ENCODE results near the gene PDGFC. TPM values are rescaled to one million over a fixed set of nuclear protein-coding genes. Genes with fewer than 3 reads are reported as not detected.

PDGFC gene
- polyA plus RNA-seq, 3 donors: 2.5 to 5.0 (median 4.9) TPM

DNA sequence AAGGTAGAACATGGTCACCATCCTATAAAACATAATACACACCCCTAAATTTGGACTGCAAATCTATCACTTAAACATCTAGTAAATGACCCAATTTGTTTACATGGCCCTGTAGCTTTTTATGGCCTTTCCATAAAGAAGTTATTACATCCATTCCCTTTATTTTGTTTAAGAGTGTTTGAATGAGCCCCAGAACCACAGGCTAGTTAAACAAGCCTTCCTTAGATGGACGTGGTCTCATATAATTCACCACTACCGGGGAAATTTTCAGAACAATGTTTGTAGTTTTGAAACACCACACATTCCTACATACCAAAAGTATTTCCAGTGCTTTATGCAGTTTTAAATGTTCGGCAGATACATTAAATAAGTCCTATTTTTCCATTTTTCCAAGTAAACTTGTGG, 12.3 kb downstream of the PDGFC start:
- Histone ChIP-seq H3K9ac (ENCODE audit: insufficient read depth, low read length, poor library complexity, severe bottlenecking) (no peak overlapping the region), H3K4me3 (replicated peaks in 1 of 3; ENCODE audit: low read depth in 2 of 3, low read length in 3 of 3) (no peak overlapping the region), H3K27me3 (ENCODE audit: control insufficient read depth in 2 of 2, insufficient read depth in 2 of 2, low read length in 2 of 2) (no peaks in the 10 kb centered on the region), H3K27ac (ENCODE audit: low read depth in 1 of 2, low read length in 2 of 2) (no peak overlapping the region), H3K79me2 (ENCODE audit: insufficient read depth, low read length) (peaks cover 3% of the 10 kb centered on the region), H2AFZ (ENCODE audit: insufficient read depth, low read depth, low read length, poor library complexity, severe bottlenecking) (no peak overlapping the region), H3K4me2 (replicated peaks; ENCODE audit: extremely low read depth, low read length, poor library complexity, severe bottlenecking) (no peak overlapping the region), H3K36me3 (replicated peaks in 1 of 2; ENCODE audit: control insufficient read depth in 1 of 2, insufficient read depth in 2 of 2, low read length in 2 of 2) (no peaks in the 10 kb centered on the region), H3K4me1 (ENCODE audit: control insufficient read depth in 1 of 2, insufficient read depth in 2 of 2, low read length in 2 of 2) (peaks cover 33% of the 10 kb centered on the region in 2 donors), H3K9me3 (replicated peaks in 1 of 2; ENCODE audit: control insufficient read depth in 1 of 2, insufficient read depth in 1 of 2, low read length in 2 of 2) (no peaks in the 10 kb centered on the region), H4K20me1 (ENCODE audit: insufficient read depth, low read length) (no peaks in the 10 kb centered on the region)
- peaks cover 47% of the 10 kb centered on the region for H3K4me1 Mint-ChIP-seq
- WGBS (ENCODE audit: insufficient coverage): 100% methylated on average over 1 of the region's 3 CpGs
- H3K4me3 Mint-ChIP-seq: no peak overlapping the region
- H3K36me3 Mint-ChIP-seq: peaks cover 3 to 7% of the 10 kb centered on the region in 2 donors
- intact Hi-C loops (cut with micrococcal nuclease): loop anchor here in 1 of 2 donors (5.0 kb wide), 1 partner anchor 627 kb away; no protein-coding TSS in a partner anchor
- no peak for DNase-seq
- no peak overlapping the region for H3K27ac Mint-ChIP-seq
- peaks cover 0 to 3% (median 0%) of the 10 kb centered on the region in 7 donors for H3K9me3 Mint-ChIP-seq
- no peak for TF ChIP-seq CTCF (IDR thresholded peaks at IDR 0.05)
- H3K27me3 Mint-ChIP-seq (ENCODE audit: low read depth in 3 of 3): no peaks in the 10 kb centered on the region

GRCh38 chr4:156958276-156959074, 13.1 kb downstream of the PDGFC start:
- Histone ChIP-seq H3K4me2 (replicated peaks; ENCODE audit: extremely low read depth, low read length, poor library complexity, severe bottlenecking) (no peak overlapping the region), H3K9me3 (replicated peaks in 1 of 2; ENCODE audit: control insufficient read depth in 1 of 2, insufficient read depth in 1 of 2, low read length in 2 of 2) (no peaks in the 10 kb centered on the region), H3K79me2 (ENCODE audit: insufficient read depth, low read length) (peaks cover 3% of the 10 kb centered on the region), H3K4me1 (ENCODE audit: control insufficient read depth in 1 of 2, insufficient read depth in 2 of 2, low read length in 2 of 2) (peaks cover 36 to 38% of the 10 kb centered on the region in 2 donors), H3K9ac (ENCODE audit: insufficient read depth, low read length, poor library complexity, severe bottlenecking) (no peak overlapping the region), H3K27ac (ENCODE audit: low read depth in 1 of 2, low read length in 2 of 2) (peak overlapping the region in 1 of 2 donors; percentile 47), H3K4me3 (replicated peaks in 1 of 3; ENCODE audit: low read depth in 2 of 3, low read length in 3 of 3) (no peak overlapping the region), H4K20me1 (ENCODE audit: insufficient read depth, low read length) (no peaks in the 10 kb centered on the region), H2AFZ (ENCODE audit: insufficient read depth, low read depth, low read length, poor library complexity, severe bottlenecking) (peak overlapping the region; percentile 9), H3K27me3 (ENCODE audit: control insufficient read depth in 2 of 2, insufficient read depth in 2 of 2, low read length in 2 of 2) (no peaks in the 10 kb centered on the region), H3K36me3 (replicated peaks in 1 of 2; ENCODE audit: control insufficient read depth in 1 of 2, insufficient read depth in 2 of 2, low read length in 2 of 2) (no peaks in the 10 kb centered on the region)
- Mint-ChIP-seq H3K36me3 (peaks cover 3 to 7% of the 10 kb centered on the region in 2 donors), H3K9me3 (peaks cover 0 to 3% (median 0%) of the 10 kb centered on the region in 7 donors), H3K27ac (peak overlapping the region in 6 of 7 donors; percentile 11 to 75 (median 34)), H3K4me1 (peaks cover 54% of the 10 kb centered on the region), H3K27me3 (ENCODE audit: low read depth in 3 of 3) (no peaks in the 10 kb centered on the region), H3K4me3 (no peak overlapping the region)
- TF ChIP-seq CTCF (IDR thresholded peaks at IDR 0.05): no peak
- WGBS (ENCODE audit: insufficient coverage): 0% methylated on average over 1 of the region's 2 CpGs
- intact Hi-C loops (cut with micrococcal nuclease): loop anchor here in 1 of 2 donors (5.0 kb wide), 1 partner anchor 626 kb away; no protein-coding TSS in a partner anchor
- peak in 2 of 3 donors; percentile 15 to 40 for DNase-seq

All from CD14-positive monocyte (primary cell).